Suprapubic skin (tissue), 4 donors: Measurements from ENCODE around the gene TBC1D32. TPM values are rescaled to one million over a fixed set of nuclear protein-coding genes. Genes with fewer than 3 reads are reported as not detected.
A peak's percentile ranks its signal among the peaks of the same experiment; 100 is the strongest.
"Not testable (repeated sequence)": the region's sequence is repeated elsewhere in the genome, so short reads cannot be mapped to it uniquely, and the experiment has no call there.

Source experiments
- DNase-seq, 2 donors: peaks; one replicate each; pipeline ENCODE4 v3.0.0-alpha.2; 2019; ENCODE audit warnings: low spot score in 2 of 2
- H3K27ac ChIP-seq: fragments of 200-600 bp; sonication (generic); one replicate; pipeline ENCODE4 v1.5.1; 2019
- H3K27me3 ChIP-seq: fragments of 200-600 bp; sonication (generic); one replicate; pipeline ENCODE4 v1.5.1; 2019
- H3K36me3 ChIP-seq: fragments of 200-600 bp; sonication (generic); one replicate; pipeline ENCODE4 v1.5.1; 2019
- H3K4me1 ChIP-seq: fragments of 200-600 bp; sonication (generic); one replicate; pipeline ENCODE4 v1.5.1; 2019
- H3K4me3 ChIP-seq: fragments of 200-600 bp; sonication (generic); one replicate; pipeline ENCODE4 v1.5.1; 2019; ENCODE audit warnings: mild to moderate bottlenecking
- H3K9me3 ChIP-seq: fragments of 200-600 bp; sonication (generic); one replicate; pipeline ENCODE4 v1.5.1; 2019
- EP300 ChIP-seq: sonication (generic); formaldehyde crosslinking; IDR thresholded peaks from one replicate; pipeline ENCODE4 v1.6.1; 2017; ENCODE audit warnings: antibody characterized with exemption
- POLR2A ChIP-seq, 2 donors: fragments of 450-650 bp; IDR thresholded peaks; one replicate each; pipeline ENCODE4 v1.6.1; 2017; ENCODE audit warnings: antibody characterized with exemption in 2 of 2, mild to moderate bottlenecking in 2 of 2, moderate library complexity in 2 of 2
- POLR2AphosphoS5 ChIP-seq, 3 donors: sonication (generic); formaldehyde crosslinking; IDR thresholded peaks; one replicate each; pipeline ENCODE4 v1.6.1; 2017; ENCODE audit warnings: antibody characterized with exemption in 3 of 3
- WGBS: methylation state at CpG from one replicate; pipeline ENCODE4 v1.1.5; 2018; 5-methylcytosine and 5-hydroxymethylcytosine counted together
- total RNA-seq, 4 donors: library from RNA; depleted of rRNA; stranded (reverse); fragments of >200 nt; gene quantifications; one replicate each; pipeline ENCODE4 v1.1.0, GENCODE V29; 2016
- TF ChIP-seq, protein P1 (sequence below), 2 donors: fragments of 200-600 bp in 1 of 2; fragments of 450-650 bp in 1 of 2; sonication (generic) in 1 of 2; IDR thresholded peaks; one replicate each; pipeline ENCODE4 v1.5.1; 2016 to 2019; ENCODE audit warnings: antibody characterized with exemption in 2 of 2, mild to moderate bottlenecking in 1 of 2, moderate library complexity in 1 of 2

The TBC1D32 gene
- total RNA-seq, 4 donors from 2014 or later = 9.1 to 30.6 (median 14.1) TPM

- H3K4me3 ChIP-seq = no peak overlapping the region
- no peaks in the 10 kb centered on the region for H3K9me3 ChIP-seq
- no peaks in the 10 kb centered on the region for H3K4me1 ChIP-seq
- DNase-seq = no peak
- TF ChIP-seq POLR2A (IDR thresholded peaks at IDR 0.05) (no peak), POLR2AphosphoS5 (IDR thresholded peaks at IDR 0.05) (no peak), EP300 (no peak)
- TF ChIP-seq, protein P1, sequence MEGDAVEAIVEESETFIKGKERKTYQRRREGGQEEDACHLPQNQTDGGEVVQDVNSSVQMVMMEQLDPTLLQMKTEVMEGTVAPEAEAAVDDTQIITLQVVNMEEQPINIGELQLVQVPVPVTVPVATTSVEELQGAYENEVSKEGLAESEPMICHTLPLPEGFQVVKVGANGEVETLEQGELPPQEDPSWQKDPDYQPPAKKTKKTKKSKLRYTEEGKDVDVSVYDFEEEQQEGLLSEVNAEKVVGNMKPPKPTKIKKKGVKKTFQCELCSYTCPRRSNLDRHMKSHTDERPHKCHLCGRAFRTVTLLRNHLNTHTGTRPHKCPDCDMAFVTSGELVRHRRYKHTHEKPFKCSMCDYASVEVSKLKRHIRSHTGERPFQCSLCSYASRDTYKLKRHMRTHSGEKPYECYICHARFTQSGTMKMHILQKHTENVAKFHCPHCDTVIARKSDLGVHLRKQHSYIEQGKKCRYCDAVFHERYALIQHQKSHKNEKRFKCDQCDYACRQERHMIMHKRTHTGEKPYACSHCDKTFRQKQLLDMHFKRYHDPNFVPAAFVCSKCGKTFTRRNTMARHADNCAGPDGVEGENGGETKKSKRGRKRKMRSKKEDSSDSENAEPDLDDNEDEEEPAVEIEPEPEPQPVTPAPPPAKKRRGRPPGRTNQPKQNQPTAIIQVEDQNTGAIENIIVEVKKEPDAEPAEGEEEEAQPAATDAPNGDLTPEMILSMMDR (IDR thresholded peaks at IDR 0.05) = no peak
- H3K36me3 ChIP-seq = no peaks in the 10 kb centered on the region
- no peak overlapping the region for H3K27ac ChIP-seq
- H3K27me3 ChIP-seq = no peaks in the 10 kb centered on the region
- 68% methylated on average over 4 of the region's 4 CpGs for WGBS
Observed at GRCh38 chr6:121309768-121310469, 24.4 kb downstream of the TBC1D32 start.

- Histone ChIP-seq H3K4me1 (no peaks in the 10 kb centered on the region), H3K27me3 (no peaks in the 10 kb centered on the region), H3K4me3 (no peak overlapping the region), H3K27ac (no peak overlapping the region), H3K9me3 (no peaks in the 10 kb centered on the region), H3K36me3 (no peaks in the 10 kb centered on the region)
- 56% methylated on average over 7 of the region's 7 CpGs for WGBS
- no peak for DNase-seq
- TF ChIP-seq, protein P1 (IDR thresholded peaks at IDR 0.05) = peak; percentile 6 to 47
- no peak for TF ChIP-seq POLR2A (IDR thresholded peaks at IDR 0.05)
Observed at GRCh38 chr6:121305957-121306607, 28.2 kb downstream of the TBC1D32 start.

DNA sequence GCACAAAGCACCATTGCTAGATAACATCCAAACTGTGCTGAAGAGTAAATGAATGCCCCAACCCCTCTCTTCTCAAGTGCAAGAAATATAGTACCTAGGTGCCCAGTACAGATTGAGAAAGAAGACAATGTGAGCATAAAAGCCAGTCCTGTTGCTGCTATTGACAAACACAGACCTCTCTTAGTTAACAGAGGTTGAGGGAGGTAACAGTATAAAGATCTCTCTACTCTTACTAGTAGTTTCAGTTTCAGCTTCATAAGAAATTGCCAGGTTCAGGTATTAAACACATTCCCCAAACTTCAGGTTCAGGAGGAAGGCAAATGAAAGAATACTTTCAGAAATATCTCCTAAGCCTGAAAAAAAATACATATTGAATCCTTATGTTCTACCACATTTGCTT lies 31.4 kb downstream of the TBC1D32 start:
- Histone ChIP-seq H3K9me3 (no peaks in the 10 kb centered on the region), H3K4me1 (no peaks in the 10 kb centered on the region), H3K27me3 (no peaks in the 10 kb centered on the region), H3K36me3 (no peaks in the 10 kb centered on the region), H3K4me3 (no peak overlapping the region), H3K27ac (no peak overlapping the region)
- DNase-seq = no peak
- no peak for TF ChIP-seq EP300
- no peak for TF ChIP-seq POLR2AphosphoS5 (IDR thresholded peaks at IDR 0.05)
- TF ChIP-seq, protein P1 (IDR thresholded peaks at IDR 0.05) = no peak
- TF ChIP-seq POLR2A (IDR thresholded peaks at IDR 0.05) = no peak

DNA sequence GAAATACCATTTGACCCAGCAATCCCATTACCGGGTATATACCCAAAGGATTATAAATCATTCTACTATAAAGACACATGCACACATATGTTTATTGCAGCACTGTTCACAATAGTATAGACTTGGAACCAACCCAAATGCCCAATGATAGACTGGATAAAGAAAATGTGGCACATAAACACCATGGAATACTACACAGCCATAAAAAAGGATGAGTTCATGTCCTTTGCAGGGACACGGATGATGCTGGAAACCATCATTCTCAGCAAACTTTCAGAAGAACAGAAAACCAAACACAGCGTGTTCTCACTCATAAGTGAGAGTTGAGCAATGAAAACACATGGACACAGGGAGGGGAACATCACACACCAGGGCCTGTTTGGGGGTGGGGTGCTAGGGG lies 33.1 kb downstream of the TBC1D32 start:
- not testable (repeated sequence) for DNase-seq, H3K27ac ChIP-seq, H3K4me3 ChIP-seq, H3K4me1 ChIP-seq, H3K9me3 ChIP-seq, H3K27me3 ChIP-seq, H3K36me3 ChIP-seq
- 98% methylated on average over 3 of the region's 3 CpGs for WGBS

GRCh38 chr6:121297694-121298093 lies 36.6 kb downstream of the TBC1D32 start:
- no peak overlapping the region for H3K4me3 ChIP-seq

More at GRCh38 chr6:121297694-121298093, 36.6 kb downstream of the TBC1D32 start:
- Histone ChIP-seq H3K27ac (no peak overlapping the region), H3K9me3 (no peaks in the 10 kb centered on the region), H3K4me1 (no peaks in the 10 kb centered on the region), H3K27me3 (no peaks in the 10 kb centered on the region), H3K36me3 (no peaks in the 10 kb centered on the region)
- DNase-seq = no peak
- 67% methylated on average over 1 of the region's 1 CpG for WGBS
- TF ChIP-seq POLR2AphosphoS5 (IDR thresholded peaks at IDR 0.05) (no peak), POLR2A (IDR thresholded peaks at IDR 0.05) (no peak), EP300 (no peak)
- TF ChIP-seq, protein P1 (IDR thresholded peaks at IDR 0.05) = no peak
